ENCODE results near the gene SLC22A12. TPM values are rescaled to one million over a fixed set of nuclear protein-coding genes. Genes with fewer than 3 reads are reported as not detected.
"Not testable (repeated sequence)": the region's sequence is repeated elsewhere in the genome, so short reads cannot be mapped to it uniquely, and the experiment has no call there.

The SLC22A12 gene
- not detected for polyA plus RNA-seq (2013, experiment 1 of 2; ENCODE audit: insufficient read length)
- not detected for polyA plus RNA-seq (2013, experiment 2 of 2; ENCODE audit: insufficient read length)

- no peak for DNase-seq
Measured at GRCh38 chr11:64590763-64591221, at the start of gene SLC22A12. Gene SLC22A12, plus strand, starts transcription at chr11:64591220. Its CDS starts 337 bp downstream, at chr11:64591557.

DNA sequence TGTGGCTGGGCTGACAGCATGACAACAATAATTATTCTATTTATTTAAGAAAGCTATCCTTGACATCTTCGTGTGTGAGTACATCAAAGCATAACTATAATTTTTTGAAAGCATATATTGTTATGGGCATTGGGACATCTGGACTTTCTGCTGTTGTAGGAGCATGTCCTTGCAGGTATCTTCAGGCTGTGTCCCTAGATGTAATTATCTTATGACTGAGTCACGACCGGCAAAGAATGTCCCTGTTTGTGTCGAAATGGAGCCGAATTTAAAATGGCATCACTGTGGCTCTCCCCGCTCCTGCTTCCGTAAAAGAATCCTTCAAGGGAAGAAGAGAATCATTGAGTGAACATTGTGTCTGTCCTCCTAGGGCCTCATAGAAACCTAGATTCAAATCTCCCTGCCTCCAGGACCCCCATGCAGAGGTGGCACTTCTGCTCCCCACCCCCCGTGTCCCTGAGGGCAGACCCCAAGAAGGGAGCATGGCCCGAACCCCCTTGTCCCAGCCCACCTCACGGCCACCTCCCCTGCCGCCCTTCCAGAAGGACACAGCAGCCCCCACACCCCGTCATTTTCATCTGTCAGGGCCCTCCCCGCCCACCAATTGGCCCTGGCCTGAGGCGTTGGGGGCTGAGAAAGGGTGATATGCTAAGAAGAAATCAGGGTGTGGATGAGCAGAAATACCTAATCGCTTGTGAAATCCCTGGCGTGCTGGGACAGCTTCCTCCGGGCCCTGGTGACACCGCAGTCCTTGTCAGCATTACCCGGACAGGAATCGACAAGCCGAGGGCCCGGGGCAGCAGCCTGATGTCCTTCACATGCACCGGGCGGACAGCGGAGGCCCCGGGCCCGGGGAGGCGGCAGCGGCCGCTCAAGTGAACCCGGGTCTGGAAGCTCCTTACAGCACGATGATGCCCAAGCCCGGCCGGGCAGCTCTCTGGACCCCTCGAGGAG, 48.6 kb upstream of the SLC22A12 start:
- DNase-seq: no peak

- no peak for DNase-seq
Measured at GRCh38 chr11:64543818-64544217, 47.2 kb upstream of the SLC22A12 start.

GRCh38 chr11:64544616-64545296, 46.3 kb upstream of the SLC22A12 start:
- no peak for DNase-seq

DNA sequence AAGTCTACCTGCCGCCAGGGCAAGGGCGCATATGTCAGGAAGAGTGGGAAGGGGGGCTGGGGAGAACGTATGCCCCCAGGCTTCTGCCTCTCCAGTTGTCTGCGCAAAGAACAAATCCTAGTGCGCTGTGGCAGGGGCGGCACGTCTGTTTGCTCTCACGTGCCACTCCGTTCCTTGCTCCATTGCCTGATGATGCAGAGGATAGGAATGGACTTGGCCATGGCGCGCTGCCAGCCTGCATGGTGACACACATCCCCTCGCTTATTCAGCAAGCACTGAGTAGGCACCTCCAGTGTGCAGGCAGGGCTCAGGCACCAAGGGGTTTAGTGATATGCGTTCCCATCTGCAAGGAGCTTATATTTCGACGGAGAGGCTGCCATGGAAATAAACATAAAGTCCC, 45.4 kb upstream of the SLC22A12 start:
- DNase-seq: peak; percentile 51

- no peak for DNase-seq
Measured at GRCh38 chr11:64546176-64546575, 44.8 kb upstream of the SLC22A12 start.

DNA sequence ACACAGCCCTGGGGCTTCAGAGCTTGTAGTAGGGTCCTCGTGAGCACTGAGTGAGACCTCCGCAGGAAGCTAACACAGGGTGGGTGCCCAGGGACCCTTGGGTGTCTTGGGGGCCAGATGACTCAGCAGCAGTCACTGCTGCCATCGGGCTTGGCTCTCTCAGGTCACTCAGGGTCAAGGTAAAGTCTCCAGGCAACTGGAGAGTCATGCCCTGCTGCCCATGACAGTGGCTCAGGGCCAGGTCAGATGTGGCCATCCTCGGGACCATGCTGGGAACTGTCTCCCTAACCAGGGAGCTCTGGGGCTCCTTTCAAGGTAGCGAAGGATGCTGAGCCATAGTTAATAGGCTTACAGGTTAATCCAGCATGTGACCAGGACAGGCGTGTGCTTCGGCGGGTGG, 44.4 kb upstream of the SLC22A12 start:
- DNase-seq: no peak

- no peak for DNase-seq
Measured at GRCh38 chr11:64549969-64550368, 41.1 kb upstream of the SLC22A12 start.

GRCh38 chr11:64553554-64554201, 37.3 kb upstream of the SLC22A12 start:
- DNase-seq: peak; percentile 29

DNA sequence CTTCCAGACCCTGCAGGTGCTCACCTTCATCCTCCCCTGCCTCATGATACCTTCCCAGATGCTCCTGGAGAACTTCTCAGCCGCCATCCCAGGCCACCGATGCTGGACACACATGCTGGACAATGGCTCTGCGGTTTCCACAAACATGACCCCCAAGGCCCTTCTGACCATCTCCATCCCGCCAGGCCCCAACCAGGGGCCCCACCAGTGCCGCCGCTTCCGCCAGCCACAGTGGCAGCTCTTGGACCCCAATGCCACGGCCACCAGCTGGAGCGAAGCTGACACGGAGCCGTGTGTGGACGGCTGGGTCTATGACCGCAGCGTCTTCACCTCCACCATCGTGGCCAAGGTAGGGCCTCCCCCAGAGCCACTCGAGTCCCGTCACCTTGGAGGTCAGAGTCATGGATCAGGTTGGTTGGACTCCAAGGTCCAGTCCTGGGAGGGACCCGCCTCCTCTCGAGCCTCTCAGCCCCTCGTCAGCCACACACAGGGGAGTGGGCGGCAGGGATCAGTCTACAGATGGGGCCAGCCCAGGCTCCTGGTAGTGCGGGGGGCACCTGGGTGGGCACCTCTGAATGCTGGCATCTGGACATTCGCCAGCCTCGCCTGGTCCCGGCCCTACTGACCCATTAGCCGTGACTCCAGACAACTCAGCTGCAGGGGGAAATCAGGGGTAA, 34.8 kb upstream of the SLC22A12 start:
- DNase-seq: no peak

- no peak for DNase-seq
Measured at GRCh38 chr11:64556721-64557250, 34.2 kb upstream of the SLC22A12 start.

GRCh38 chr11:64558065-64558745, 32.8 kb upstream of the SLC22A12 start:
- no peak for DNase-seq

DNA sequence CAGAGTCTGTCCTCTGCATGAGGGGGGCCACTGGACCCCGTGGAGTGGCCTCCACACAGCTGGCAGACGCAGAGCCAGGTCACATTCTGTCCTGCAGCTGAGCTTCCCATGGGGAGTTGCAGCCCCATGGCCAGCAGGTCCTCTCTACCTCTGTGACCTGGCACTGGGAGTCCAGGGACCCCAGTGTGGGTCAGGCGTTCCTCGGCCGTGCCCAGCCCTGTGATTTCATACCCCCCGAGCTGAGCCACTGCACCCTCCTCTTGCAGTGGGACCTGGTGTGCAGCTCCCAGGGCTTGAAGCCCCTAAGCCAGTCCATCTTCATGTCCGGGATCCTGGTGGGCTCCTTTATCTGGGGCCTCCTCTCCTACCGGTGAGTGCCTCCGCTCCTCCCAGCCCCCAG, 32.2 kb upstream of the SLC22A12 start:
- no peak for DNase-seq

DNA sequence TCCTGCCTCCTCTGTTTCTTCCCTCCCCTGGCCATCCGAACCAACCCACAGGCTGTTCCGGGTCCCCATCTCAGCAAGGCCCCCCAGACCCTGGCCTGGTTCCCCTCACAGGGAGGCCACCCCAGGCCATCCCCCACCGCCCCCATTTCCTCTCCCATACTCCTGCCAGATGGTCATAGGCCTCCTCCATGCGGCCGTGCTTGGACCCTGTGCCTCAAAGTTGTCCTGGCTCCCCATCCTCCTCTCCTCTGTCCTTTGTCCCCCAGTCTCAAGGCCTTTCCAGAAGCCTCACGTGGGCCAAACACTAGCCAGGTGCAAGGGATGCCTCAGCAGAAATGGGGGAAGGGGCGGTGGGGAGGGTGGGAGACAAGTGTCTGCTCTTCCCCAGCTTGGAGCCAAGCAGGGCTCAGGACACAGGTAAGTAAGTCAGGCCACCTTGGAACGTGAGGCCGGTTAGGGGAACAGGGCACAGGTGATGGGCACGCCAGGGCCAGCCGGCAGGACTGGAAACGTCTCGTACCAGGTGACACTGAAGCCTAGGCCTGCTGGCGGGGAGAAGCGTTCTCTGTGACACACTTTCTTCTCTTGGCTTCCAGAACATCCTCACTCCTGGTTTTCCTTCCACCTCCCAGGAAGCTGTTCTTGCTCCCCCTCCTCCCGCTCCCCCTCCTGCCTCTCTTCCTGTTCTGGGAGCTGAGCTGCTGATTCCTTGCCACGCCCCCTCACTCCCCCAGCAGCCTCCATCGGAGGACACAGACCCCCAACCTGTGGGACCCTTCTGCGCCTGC, 31.5 kb upstream of the SLC22A12 start:
- DNase-seq: no peak

DNA sequence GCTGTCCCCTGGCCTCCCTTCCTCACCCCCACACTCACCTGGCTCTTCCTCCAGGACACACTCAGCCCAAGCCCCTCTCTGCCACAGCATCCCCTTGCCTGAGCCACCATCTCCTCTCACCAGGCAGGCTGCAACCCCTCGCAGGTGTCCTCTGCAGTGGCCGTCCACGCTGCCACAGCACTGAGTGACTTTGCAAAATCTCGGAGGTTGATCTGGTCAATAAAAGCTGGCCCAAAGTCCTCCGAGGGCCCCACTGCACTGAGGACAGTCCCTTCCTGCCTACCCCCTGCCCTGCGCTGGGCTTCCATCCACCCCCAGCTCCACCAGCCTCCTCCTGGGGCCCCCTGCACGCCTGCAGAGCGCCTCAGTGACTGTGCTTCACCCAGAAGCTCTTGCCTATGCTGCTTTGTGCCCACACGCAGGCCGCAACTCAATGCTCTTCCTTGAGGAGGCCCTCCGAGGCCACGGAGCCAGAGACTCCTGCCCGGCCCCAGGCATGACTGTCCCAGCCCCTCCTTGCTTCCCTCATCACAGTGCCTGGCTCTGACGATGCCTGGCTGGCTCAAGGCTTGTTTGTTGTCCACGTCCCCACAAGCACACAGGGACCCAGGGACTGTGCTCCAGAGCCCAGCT, 30.8 kb upstream of the SLC22A12 start:
- DNase-seq: no peak

DNA sequence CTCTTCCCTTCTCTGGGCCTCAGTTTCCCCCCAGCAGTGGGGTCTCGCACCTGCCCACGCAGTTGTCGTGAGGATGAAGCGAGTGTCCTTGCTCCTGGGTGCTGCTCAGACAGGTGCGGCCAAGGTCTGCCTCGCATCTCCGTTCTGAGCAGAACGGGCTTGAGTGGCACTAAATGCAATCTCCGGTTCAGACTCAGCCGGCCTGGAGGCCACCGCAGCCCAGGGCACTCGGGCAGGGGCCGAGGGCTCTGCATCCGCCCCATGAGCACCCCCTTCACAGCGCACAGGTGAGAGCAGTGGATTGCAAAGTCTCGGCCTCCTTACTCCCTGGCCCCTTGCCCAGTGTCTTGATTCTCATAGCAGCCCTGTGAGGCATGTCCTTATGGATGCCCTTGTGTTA, 30.1 kb upstream of the SLC22A12 start:
- no peak for DNase-seq

- DNase-seq: not testable (repeated sequence)
Measured at GRCh38 chr11:64561429-64561828, 29.6 kb upstream of the SLC22A12 start.

GRCh38 chr11:64561984-64562722, 28.9 kb upstream of the SLC22A12 start:
- no peak for DNase-seq

GRCh38 chr11:64562723-64563351, 28.2 kb upstream of the SLC22A12 start:
- no peak for DNase-seq

Data from fibroblast of skin of abdomen (primary cell).